HG03196 (cell line): ENCODE results near the gene DTD1.
"Not testable (repeated sequence)": the region's sequence is repeated elsewhere in the genome, so short reads cannot be mapped to it uniquely, and the experiment has no call there.

Experiments used
- ATAC-seq: cut with Tn5 transposase; IDR thresholded peaks from one replicate; pipeline ENCODE4 v1.9.1; 2021; ENCODE audit not compliant: unreplicated experiment

The DTD1 gene

GRCh38 chr20:18783385-18783959 lies 195.6 kb downstream of the DTD1 start:
- ATAC-seq: no peak

DNA sequence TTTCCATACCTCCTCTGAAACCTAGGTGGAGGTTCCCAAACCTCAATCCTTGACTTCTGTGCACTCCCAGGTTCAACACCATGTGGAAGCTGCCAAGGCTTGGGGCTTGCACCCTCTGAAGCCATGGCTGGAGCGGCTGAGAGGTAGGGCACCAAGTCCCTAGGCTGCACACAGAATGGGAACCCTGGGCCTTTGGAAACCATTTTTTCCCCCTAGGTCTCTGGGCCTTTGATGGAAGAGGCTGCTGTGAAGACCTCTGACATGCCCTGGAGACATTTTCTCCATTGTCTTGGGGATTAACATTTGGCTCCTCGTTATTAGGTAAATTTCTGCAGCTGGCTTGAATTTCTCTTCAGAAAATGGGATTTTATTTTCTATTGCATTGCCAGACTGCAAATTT lies 199.2 kb downstream of the DTD1 start:
- not testable (repeated sequence) for ATAC-seq

GRCh38 chr20:18788021-18788420 lies 200.2 kb downstream of the DTD1 start:
- ATAC-seq: no peak

DNA sequence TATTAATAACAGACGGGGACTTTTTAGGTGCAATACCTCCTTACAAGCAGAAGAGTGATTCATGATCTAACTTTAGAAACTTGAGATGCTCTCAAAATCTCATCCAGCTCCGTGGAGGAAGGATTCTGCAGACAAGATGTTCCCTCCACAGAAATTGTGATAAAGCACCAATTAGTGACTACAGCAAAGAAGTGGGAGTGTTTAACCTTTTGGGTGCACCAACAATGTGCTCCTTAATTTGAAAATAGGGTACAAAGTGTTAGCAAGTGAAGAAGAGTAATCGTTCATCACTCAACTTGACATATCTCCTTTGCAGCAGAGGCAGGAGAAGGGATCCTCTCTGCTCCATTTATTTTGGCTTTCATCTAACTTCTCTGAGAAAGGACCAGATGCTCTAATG lies 202.9 kb downstream of the DTD1 start:
- ATAC-seq: no peak

DNA sequence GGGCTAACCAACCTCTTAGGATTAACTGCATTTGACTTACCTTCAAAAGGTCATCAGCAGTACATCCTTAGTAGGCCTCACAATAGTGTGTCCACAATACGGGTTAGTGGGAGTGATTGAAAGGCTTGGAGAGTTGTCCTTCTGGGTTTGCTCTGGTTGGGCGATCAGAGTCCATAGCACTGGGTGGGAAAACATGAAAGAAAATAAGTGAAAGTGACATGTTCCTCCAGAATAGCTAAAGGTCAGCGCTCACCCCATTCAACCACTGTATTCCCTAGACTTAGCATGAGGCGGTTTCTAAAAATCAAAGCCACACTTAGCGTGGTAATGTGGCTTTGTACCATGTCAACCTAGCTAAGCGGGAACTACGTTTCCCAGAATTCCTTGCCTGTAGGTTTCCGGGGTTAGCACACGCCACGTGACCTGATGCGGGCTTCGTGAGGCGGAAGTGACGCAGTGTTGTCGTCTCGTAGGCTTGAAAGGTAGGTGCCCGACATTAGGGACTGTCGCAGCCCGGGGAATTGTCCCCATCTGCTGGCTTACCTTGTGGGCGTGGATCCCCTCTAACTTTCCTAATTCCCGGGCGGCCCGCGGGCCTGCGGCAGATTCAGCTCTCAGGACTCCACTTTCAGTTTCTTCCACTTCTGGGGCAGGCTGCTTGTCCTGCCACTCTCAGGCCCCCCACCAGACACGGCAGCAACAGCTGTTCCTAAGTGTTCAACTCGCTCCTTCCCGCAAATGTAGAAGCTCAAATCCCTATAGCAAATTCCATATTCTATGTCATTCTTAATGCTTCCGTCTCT lies 206.0 kb downstream of the DTD1 start:
- peak; percentile 97 for ATAC-seq

DNA sequence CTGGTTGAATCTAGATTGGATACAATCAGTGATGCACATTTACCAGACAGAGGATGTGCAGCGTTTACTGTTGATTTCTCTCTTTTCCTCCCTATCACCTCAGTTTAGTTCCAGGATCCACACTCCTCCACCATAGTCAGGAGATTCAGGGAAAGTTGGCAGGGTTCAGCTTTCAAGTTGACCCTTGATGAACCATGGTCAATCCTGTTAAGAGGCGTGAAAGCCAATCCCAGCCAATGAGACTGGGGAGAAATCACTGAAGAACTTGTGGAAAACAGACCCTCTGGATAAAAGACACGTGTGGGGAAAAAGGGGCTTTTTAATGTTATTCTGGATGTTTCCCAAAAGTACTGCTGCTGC lies 206.6 kb downstream of the DTD1 start:
- ATAC-seq: peak; percentile 6

DNA sequence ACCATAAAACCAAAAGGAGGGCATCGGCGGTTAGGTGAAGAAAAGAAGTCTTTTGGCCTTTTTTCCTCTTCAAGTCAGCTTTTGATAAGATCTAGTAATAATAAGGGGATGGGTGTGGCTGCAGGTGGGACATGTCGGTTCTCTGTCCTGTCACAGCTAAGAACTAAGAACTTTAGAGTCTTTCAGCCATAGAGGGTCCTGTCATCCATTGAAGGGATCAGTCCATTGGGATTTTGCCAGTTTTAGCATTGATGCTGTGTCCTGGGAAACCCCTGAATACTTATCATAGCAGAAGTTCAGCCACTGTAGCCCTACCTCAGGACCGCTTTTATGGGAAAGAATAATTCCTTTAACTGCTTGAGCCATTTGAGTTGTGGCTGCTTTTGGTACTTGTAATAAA lies 207.5 kb downstream of the DTD1 start:
- no peak for ATAC-seq

DNA sequence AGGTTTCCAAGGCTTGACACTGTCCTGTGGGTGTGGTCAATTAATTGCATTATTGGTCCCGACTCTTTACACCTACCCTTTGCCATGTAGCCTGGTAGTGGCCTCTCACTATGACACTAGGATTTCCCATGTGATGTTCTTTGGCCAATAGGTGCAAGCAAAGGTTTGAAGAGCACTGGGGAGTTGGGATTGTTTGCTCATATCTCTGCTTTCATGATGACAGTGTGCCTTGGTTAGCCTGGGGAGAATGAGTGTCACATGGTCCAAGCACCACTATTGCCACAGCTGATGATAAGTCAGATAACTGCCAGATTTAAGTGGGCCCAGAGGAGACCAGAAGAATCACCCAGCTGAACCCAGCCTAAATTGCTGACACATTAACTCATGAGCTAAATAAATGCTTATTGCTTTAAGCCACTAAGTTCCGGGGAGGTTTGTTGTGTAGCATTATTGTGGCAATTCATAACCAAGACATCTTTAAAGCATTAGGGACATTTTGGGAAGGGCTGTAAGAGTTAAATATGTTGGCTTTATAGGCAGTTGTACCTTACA lies 208.5 kb downstream of the DTD1 start:
- ATAC-seq: no peak

GRCh38 chr20:18801516-18801915 lies 213.7 kb downstream of the DTD1 start:
- no peak for ATAC-seq

- no peak for ATAC-seq
These were observed 214.3 kb downstream of the DTD1 start for GRCh38 chr20:18802012-18802634.

DNA sequence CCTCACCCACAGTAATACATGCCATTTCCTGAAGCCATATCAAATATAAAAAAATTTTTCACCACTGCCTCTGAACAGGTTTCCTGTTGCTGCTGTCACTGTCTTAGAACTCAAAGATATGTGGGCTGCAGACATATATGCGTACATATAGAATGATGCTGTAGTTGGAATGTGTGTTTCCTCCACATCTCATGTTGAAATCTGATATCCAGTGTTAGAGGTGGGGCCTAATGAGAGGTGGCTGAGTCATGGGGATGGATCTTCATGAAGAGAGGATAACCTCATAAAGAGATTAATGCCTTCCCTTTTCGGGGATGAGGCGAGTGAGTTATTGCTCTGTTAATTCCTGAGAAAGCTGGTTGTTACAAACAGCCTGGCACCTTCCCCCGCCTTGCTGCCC lies 218.0 kb downstream of the DTD1 start:
- no peak for ATAC-seq

DNA sequence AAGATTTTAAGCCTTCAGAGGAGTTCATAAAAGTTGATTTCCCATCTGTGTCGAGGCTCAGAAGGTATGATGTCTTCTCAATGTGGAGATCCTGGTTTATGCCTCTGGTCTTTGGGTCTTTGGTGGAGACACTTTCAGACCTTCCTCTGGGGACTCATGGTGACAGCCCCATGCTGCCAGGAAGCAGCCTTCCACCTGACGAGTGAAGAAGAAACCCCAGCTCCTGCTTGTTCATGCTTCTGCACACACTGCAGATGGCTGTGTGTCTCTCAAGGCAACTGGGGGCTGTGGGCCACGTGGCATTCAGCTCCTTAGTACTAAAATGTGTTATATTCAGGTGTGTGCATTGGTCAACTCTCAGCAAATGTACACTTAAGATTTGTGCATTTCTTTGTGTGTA lies 220.9 kb downstream of the DTD1 start:
- no peak for ATAC-seq

DNA sequence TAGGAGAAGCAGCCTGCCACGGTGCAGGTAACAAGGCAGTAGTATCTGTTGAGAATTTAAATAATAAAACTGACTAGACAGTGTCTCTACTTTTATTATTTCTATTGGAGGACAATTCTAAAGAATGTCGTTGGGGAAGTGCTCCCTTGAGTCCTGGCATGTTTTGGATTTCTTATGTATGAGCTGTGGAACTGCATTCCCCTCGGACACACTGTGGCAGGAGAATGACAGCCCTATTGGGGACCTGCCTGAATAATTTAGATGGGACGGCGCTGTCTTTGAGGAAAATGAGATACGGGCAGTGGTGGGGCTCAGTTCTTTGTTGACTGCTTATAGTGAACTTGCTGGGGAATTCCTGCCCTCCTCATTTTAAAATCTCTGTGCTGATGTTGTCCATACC lies 223.3 kb downstream of the DTD1 start:
- ATAC-seq: no peak

DNA sequence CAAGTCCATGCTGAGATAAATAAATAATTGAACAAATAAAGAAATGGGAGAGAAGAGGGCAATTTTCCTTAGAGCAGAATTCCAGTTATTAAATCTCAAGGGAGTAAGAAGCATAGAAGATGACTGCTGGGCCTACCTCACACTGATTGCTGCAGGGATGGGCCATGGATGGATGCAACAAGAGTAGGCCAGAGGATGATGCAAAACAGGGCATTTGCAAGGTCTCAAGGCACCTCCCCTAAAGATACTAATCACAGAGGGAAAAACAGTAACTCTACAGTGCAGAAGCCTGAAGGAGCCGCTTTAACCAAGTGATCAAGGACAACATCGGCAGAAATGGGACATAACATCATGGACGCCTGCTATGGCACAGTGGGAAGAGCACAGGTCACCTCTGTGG lies 224.1 kb downstream of the DTD1 start:
- ATAC-seq: no peak

DNA sequence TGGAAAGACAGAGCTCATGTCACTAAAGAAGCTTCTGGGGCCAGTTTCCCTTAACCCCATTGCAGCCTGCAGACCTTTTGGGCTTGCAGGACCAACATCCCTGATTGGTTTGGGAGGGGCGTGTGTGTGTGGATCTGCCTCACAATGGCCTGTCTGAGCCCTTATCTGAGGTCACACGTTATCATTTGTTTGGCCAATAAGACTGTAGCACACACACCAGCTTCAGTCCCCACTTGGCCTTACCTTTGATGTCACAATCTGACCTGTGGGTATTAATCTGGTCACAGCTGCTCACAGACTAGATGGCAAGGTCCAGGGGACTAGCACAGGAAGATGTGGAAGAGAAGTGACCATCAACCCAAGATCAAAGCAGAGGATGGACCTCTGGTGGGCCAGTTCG lies 225.6 kb downstream of the DTD1 start, which contains the start of gene SCP2D1:
Gene SCP2D1, plus strand, starts transcription at position 301 of the 400 bp plus-strand sequence. Its CDS starts 33 bp downstream, at position 334.
- ATAC-seq: no peak

GRCh38 chr20:18815194-18815942 lies 227.5 kb downstream of the DTD1 start:
- ATAC-seq: no peak
